Ecto neural progenitor cell (in vitro differentiated cells): Measurements from ENCODE around the gene DOK3.
"Not testable (repeated sequence)": the region's sequence is repeated elsewhere in the genome, so short reads cannot be mapped to it uniquely, and the experiment has no call there.

Experiments
- DNase-seq: peaks from one replicate; pipeline ENCODE4 v3.0.0-alpha.2; 2018; ENCODE audit warnings: low spot score

Gene DOK3

GRCh38 chr5:177535125-177535524, 25.5 kb upstream of the DOK3 start:
- no peak for DNase-seq

DNA sequence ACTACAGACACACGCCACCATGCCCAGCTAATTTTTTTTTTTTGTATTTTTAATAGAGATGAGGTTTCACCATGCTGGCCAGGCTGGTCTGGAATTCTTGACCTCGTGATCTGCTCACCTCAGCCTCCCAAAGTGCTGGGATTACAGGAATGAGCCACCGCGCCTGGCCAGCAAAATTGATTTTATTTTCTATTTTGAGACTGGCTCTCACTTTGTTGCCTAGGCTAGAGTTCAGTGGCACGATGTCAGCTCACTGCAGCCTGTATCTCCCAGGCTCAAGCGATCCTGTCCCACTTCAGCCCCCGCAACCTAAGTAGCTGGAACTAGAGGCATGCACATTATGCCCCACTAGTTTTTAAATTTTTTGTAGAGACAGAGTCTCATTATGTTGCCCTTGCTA, 24.8 kb upstream of the DOK3 start:
- not testable (repeated sequence) for DNase-seq

GRCh38 chr5:177531209-177531940, 21.7 kb upstream of the DOK3 start:
- no peak for DNase-seq

GRCh38 chr5:177530638-177531037, 21.0 kb upstream of the DOK3 start:
- no peak for DNase-seq

DNA sequence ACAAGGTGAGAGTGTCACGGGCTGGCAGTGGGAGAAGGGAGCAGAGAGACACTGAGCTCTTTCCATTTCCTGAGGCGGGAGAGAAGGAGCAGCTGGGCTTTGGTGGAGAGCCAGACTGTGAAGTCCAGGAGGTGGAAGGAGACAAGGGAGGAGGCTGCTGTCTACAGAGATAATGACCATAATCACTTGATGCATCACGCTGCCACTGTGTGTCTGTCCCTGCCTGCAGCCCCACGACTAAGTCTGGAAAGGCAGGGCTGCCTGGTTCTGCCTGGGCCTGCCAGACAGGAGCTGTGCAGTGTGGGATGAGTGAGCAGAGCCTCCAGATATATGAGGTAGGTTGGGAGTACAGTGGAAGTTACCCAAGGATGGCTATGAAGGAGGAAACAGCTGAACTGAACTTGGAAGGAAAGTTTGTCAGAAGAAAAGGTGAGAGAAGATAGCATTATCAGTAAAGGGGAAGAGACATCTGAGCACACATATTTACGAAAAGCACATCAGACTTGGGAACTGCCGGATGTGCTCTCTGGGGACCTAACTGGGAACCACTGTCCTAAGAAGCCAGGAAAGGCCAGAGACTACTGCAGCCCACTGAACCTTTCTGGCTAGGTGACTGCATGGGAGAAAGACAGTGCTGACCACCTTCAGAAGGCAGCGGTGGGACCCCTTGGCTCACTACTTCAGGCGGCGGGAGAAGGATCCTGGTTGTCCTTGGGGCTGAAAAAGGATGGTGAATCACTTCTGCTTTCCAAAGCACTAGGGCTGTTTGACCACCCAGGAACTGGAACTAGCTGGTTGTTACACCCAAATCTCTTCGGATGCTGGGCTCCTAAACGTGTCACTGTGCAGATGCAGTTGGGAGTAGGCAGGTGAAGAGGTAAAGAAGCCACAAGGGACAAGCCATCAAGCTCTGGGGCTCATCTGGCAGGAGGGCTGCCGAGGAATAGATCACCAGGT, 19.9 kb upstream of the DOK3 start:
- no peak for DNase-seq

DNA sequence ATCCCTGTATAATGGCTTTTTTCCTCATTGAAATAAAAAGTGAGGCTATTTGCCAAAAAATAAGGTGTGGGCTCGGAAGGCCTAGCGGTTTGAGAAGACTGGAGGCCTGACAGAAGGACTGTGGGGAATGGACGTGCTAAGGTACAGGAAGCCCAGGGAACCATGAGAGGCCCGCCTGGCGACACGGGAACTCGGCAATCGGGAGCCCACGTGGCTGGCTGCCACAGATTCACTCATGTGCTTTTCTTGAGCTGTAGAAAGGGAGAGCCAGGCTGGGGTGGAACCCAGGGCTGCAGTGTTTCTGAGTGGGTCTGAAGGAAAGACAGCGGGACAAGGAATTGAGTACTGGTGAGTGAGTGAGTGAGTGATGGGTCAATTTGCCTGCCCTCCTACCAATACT, 19.0 kb upstream of the DOK3 start:
- no peak for DNase-seq

DNA sequence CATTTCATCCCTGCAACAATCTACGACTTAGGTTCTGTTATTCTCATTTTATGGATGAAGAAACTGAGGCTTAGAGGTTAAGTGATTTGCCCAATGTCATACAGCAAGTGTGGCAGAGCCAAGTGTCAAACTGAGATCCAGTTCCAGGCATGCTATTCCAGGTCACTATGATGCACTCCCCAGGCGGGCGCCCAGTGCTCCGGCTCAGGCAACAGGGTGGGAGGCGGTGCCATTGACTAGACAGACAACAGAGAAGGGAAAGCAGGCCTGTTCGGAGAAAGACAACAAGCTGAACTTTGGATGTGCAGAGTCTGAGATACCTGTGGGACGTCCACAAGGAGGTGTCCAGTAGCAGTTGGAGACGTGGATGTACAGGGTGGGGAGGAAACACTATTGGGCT, 18.0 kb upstream of the DOK3 start:
- no peak for DNase-seq

GRCh38 chr5:177526791-177527190, 17.2 kb upstream of the DOK3 start:
- no peak for DNase-seq

DNA sequence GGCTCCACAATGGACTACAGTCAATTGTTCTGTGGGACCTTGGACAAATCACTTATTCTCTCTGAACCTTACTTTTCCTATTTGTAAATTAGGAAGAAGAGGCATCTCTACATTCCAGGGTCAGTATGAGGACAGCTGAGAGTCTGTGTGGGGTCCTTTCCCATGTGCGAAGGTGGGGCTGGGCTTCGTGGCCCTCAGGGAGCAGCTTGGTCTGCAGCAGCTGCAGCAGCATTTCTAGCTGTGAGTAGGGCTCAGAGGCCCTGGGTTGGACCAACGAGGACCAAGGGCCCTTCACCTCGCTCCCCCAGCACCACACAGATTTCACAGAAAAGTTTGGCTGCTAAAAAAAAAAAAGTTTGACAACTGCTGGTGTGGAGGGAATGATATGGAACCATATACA, 16.6 kb upstream of the DOK3 start:
- no peak for DNase-seq

DNA sequence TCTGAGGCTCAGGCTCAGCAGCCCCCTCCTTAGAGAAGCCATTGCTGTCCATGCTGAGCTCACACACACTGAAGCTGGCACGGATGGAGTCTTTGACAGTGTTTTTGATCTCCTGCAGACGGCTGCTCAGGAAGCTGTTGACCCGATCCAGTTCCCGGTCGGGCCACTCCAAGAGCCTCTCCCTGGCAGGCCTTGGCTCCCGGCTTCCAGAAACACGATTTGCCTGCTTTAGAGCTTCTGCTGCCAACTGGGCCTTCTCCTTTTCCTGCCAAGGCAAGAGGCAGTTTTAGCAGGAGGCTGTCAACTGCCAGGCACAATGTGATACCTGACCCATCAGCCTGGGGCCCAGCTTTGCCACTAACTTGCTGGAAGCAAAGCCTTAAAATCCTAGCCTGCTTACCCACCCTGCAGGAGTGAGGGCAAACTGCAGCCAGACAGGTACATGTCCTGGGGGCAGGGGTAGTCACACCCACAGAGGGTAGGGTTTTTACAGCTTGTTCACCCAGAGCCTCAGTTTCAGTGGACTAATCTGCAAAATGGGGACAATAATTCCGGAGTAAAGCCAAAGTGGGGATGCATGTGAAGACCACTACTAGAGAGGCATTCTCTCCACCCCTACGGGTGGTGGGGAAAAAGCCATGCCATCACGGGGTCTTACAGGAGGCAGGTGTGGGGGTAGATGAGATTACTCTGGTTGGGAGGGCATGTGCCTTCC, 15.5 kb upstream of the DOK3 start:
- DNase-seq: no peak

DNA sequence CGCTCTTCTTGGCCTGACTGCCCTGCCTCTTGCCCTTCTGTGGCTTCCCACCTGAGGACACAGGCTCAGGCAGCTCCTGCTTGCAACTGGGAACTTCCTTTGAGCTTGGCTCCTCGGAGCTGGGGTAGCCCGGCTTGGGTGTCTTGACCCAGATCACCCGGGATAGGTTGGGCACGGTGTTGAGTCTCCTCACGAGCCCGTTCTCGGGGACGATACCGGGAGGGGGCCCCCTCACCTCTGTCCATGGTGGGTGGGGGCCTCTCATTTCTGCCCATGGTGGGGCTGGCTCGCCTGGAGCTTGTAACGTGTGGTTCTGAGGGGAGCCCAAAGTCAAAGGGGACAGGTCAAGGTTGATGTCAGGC, 14.9 kb upstream of the DOK3 start:
- no peak for DNase-seq

GRCh38 chr5:177523711-177524538, 14.3 kb upstream of the DOK3 start:
- DNase-seq: no peak

- no peak for DNase-seq
Measured at GRCh38 chr5:177520916-177521513, 11.4 kb upstream of the DOK3 start.

DNA sequence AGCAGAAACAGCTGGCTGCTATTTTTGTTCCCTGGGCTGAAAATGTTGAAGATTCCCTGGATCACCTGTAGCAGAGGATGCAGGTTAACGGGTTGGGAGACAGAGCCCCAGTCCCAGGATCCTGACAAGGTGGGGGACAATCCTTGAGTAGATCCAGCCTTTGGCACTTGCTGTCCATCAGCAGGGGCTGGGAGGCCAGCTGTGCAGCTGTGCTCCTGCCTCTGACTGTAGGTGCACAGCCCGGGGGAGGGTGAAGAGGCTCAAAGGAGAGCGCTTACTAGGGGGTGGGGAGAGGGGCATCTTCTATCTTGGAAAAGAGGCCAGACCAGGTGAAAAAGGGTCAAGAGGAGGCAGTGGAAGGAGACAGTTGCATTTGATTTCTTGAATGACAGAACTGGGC, 10.6 kb upstream of the DOK3 start:
- no peak for DNase-seq

DNA sequence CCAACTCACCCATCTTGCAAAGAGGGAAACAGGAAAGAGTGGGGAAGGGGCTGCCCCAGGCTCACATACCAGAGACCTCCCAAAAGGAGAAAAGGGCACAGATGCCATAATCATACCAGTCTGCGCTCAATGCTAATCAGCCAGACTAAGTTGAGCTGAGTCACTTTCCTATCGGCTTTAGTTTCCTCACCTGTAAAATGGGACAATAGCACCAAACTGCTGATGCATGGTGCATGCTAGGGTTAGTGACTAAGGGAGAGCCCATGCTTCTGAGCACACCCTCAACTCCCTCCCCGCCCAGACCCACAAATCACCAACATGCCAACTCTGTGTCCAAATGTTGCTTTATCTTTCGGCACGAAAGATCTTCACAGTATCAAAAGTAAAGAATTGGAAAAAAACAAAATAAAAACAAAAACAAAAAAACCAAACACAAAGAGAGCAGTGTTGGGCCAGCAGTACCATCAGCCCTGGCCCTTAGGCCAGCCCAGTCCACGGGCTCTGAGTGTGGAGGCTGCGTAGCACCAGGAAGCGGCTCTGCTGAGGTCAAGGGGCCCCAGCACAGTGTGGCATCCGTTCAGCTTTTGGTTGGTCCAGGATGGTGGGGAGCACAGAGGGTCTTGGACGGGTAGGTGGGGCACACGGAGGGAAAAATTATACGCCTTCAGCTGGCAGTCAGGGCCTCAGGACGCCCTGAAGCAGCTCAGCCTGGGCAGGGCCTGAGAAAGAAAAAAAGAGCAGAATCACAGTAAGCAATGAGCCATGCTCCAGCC, 10.0 kb upstream of the DOK3 start:
- DNase-seq: no peak

DNA sequence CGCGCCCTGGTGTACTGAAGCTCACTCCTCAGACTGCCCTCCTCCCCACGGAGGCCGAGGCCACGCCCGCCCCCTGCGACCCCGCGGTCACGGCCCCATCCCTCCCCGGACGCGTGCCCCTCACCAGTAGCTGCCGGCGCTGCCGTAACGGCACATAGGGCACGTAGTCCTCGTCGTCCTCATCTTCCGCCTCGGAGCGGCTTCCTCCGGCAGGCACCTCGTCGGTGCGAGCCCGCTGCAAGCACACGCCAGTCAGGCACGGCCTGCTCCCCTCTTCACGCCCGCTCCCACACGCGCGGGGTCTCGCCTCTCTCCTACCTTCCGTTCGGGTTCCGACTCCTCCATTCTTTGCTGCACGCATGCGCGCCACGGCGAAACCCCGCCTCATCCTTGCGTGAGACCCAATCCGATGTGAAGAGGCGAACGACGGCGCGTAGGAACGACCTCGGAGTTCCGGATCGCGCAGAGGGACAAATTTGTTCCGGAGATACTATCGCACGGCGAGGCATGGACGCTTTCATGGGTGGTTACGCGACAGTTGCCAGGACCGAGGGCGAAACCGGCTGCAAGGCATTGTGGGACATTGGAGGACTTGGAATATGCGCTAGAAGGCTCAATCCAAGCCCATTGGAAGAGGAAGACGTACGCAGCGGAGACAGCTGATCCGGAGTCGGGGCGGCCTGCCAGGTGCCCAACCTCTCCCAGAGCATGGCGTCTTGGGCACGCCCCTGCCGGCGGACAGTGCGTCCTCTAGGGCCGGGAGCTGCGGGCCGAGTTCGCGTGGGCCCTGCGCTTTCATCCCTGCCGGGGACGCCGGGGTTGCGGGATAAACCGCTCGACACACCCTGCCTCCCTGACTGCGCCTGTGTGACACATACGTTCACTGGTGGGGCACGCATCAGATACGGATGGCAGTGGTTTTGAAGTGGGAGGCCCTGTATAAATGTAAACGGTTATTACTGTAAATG, 7.3 kb upstream of the DOK3 start, which contains the start of gene DDX41:
Gene DDX41 (minus strand): TSS at position 361 of the 968 bp plus-strand sequence. CDS start 16 bp downstream, at position 345.
- DNase-seq: peak; percentile 97

- no peak for DNase-seq
Measured at GRCh38 chr5:177515580-177515979, 6.0 kb upstream of the DOK3 start.

GRCh38 chr5:177514541-177514940, 4.9 kb upstream of the DOK3 start:
- no peak for DNase-seq

GRCh38 chr5:177513500-177513899, 3.9 kb upstream of the DOK3 start:
- DNase-seq: no peak
